Retina (tissue), 1 donor: ENCODE data around the gene SYNE2.
"Not testable (repeated sequence)": the region's sequence is repeated elsewhere in the genome, so short reads cannot be mapped to it uniquely, and the experiment has no call there.

Source experiments
- DNase-seq: peaks from one replicate; pipeline ENCODE4 v3.0.0-alpha.2; 2016

The SYNE2 gene, protein sequence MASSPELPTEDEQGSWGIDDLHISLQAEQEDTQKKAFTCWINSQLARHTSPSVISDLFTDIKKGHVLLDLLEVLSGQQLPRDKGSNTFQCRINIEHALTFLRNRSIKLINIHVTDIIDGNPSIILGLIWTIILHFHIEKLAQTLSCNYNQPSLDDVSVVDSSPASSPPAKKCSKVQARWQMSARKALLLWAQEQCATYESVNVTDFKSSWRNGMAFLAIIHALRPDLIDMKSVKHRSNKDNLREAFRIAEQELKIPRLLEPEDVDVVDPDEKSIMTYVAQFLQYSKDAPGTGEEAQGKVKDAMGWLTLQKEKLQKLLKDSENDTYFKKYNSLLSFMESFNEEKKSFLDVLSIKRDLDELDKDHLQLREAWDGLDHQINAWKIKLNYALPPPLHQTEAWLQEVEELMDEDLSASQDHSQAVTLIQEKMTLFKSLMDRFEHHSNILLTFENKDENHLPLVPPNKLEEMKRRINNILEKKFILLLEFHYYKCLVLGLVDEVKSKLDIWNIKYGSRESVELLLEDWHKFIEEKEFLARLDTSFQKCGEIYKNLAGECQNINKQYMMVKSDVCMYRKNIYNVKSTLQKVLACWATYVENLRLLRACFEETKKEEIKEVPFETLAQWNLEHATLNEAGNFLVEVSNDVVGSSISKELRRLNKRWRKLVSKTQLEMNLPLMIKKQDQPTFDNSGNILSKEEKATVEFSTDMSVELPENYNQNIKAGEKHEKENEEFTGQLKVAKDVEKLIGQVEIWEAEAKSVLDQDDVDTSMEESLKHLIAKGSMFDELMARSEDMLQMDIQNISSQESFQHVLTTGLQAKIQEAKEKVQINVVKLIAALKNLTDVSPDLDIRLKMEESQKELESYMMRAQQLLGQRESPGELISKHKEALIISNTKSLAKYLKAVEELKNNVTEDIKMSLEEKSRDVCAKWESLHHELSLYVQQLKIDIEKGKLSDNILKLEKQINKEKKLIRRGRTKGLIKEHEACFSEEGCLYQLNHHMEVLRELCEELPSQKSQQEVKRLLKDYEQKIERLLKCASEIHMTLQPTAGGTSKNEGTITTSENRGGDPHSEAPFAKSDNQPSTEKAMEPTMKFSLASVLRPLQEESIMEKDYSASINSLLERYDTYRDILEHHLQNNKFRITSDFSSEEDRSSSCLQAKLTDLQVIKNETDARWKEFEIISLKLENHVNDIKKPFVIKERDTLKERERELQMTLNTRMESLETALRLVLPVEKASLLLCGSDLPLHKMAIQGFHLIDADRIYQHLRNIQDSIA (N-terminal part only)

DNA sequence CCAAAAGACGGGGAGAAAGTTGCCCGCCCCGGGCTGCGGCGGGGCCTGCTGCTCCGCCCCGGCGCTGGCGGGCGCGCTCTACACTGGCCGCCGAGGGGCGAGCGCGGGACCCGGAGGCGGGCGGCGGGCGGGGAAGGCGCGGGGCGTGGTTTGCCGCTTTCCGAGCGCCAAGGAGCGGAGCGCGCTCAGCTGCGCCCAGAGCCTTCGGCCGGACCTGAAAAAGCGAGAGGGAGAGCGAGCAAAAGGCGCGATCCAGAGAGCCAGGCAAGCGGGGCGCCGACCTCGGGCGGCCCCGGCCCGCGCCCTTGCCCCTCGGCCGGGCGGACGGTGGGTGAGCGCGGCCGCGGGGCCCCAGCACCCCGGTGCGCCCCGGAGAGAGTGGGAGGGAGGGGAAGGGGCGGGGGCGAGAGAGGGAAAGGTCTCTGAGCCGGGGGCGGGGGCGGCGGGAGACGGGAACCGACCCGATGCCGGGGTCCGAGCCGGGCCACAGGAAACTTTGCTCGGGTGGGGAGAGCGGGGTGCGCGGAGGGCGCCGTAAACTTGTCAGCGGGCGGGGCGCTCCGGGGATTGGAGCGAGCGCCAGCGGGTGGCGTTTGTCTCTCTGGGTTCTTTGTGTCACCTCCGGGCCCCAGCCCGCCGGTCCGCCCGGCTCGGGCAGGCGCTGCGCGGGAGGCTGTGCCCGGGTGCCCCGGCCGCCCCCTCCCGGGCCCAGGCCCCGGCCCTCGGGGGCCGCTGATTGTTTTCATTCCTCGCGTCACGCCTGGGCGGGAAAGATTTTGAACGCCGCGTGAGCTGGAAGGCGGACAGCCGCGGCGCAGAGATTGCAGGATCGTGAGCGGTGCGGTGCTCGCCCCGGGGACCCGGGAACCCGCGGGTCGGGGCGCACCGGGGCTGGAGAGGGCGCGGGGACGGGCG is at the start of gene SYNE2:
TSS of gene SYNE2 (plus strand) at position 188 of the 915 bp plus-strand sequence. CDS start 56,145 bp downstream, outside the sequence.
- DNase-seq, result peak; percentile 90

DNA sequence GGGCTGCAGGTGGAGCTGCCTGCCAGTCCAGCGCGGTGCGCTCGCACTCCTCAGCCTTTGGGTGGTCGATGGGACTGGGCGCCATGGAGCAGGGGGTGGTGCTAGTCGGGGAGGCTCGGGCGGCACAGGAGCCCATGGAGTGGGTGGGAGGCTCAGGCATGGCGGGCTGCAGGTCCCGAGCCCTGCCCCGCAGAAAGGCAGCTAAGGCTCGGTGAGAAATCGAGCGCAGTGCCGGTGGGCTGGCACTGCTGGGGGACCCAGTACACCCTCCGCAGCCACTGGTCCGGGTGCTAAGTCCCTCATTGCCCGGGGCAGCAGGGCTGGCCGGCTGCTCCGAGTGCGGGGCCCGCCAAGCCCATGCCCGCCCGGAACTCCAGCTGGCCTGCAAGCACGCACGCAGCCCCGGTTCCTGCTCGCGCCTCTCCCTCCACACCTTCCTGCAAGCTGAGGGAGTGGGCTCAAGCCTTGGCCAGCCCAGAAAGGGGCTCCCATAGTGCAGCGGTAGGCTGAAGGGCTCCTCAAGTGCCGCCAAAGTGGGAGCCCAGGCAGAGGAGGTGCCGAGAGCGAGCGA is 49.5 kb upstream of the SYNE2 start:
- DNase-seq, result not testable (repeated sequence)

DNA sequence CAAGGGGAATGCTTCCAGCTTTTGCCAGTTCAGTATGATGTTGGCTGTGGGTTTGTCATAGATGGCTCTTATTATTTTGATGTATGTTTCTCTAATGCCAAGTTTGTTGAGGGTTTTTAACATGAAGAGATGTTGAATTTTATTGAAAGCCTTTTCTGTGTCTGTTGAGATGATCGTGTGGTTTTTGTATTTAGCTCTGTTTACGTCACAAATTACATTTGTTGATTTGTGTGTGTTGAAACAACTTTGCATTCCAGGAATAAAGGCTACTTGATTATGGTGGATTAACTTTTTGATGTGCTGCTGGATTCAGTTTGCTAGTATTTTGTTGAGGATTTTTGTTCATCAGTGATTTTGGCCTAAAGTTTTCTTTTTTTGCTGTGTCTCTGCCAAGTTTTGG is 46.7 kb upstream of the SYNE2 start:
- DNase-seq, result not testable (repeated sequence)

DNA sequence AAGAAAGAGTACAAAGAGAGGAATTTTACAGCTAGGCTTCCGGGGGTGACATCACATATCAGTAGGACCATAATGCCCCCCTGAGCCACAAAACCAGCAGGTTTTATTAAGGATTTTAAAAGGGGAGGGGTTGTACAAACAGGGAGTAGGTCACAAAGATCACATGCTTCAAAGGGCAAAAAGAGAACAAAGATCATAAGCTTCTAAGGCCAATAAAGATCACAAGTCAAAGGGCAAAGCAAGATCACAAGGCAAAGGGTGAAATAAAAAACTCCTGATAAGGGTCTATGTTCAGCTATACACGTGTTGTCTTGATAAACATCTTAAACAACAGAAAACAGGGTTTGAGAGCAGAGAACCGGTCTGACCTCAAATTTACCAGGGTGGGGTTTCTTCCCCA is 41.1 kb upstream of the SYNE2 start:
- DNase-seq, result not testable (repeated sequence)

DNA sequence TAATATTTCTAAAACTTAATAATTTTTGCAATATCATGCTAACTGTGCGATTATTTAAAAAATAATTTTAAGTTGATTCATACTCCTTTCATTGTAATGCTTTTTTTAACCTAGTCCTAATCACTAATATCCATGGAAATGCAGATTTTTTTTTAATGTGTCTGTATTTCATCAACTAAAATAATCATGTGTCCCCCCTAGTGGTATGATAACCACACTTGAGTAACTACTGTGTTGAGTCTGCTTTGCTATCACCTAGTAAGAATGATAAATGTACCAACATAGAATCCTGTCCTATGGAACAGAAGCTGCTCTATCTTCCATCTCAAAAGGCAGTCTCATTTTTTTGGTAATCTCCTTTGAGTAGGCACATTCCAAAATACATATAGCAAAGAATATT is 19.1 kb upstream of the SYNE2 start:
- DNase-seq, result no peak

DNA sequence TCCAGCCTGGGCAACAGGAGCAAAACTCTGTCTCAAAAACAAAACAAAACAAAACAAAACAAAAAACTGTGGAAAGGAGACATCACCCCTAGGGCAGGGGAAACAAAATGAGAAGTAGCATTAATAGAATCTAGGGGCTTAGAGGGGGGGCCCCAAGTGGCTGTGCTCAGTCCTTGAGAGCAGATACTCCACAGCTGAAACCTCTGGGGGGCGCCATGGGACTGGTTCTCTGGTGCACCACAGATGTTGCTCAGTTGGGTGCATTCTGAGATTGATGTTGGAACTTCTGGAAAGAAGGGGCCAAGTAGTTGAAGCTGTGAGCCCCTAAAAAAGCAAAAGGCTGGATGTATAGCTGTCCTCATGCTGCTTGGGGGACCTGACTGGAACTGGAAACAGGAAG is 11.8 kb upstream of the SYNE2 start:
- no peak for DNase-seq

DNA sequence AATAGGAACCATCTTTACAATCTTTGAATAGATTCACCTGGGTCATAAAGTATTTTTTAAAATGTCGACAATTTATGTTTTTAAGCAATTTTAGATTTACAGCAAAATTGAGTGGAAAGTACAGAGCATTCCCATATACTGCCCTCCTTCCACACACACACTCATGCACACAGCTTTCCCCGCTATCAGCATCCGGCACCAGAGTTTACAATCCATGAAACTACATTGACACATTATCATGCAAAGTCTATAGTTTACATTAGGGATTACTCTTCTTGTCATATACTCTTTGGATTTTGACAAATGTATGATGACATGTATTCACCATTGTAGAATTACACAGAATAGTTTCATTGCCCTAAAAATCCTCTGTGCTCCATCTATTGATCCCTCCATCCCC is 9.0 kb upstream of the SYNE2 start:
- no peak for DNase-seq

DNA sequence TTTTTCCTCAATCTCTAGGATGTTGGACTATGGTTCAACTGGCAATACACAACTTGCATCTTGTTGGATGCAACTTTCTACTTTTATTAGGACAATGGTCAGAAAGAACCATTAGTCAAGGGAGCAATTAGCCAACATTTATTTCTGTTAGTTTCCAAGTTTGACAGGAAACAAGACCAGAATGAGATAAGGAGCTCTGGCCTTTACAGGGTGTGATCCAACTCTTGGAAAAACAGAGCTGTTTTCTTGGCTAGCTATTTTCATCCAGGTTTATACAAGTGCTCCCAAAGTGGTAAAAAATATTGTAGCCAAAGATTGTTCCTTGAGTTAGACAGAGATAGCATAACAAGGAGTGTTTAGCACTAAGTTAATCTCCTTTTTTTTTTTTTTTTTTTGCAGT is 3.9 kb upstream of the SYNE2 start:
- no peak for DNase-seq

DNA sequence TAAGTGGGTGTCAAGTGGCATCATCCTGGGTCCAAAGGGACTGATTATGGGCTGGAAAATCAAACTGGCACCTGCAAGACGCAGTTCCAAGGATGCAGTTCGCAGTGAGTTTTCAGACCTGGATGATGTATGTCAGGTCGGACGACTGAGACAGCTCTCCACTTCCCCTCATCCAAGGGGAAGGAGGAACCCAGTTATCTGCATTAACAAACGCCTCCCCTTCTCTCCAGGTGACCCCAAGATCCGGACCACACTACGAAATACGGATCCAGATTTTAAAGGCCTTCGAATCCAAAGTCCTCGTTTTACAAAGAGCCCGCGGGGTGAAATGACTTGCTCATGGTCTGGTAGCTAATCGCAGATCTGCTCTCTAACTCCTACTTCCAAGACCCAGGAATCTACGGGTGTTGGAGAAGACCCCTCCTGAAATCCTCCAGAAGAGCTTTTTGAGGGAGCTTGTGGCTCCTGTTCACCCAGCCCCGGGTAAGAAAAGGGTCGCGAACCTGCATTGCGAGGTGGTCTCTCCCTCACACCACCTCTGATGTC is 460 bp upstream of the SYNE2 start:
- DNase-seq, result peak; percentile 88

DNA sequence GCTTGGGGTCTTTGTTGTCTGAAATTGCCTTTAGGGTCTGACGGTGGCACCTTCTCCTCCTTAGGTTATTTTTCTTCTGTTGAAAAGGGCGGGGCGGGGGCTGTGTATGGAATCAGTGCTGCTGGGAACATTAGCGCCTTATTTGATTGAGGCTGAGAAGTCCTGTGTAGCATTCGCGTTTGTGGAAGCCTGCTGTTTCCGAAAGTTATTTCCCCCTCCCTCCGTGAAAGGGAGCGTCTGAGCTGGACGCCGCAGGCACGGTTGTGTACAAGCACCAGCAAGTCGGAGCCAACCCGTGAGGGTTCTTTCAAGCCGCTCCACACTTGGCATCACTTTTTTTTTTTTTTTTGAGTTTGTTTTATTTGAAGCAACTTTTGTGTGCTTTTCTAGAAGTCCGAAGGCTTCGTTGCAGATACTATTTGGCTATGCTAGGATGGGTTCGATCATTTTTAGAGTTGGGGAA is 1.1 kb downstream of the SYNE2 start:
- DNase-seq, result peak; percentile 78

DNA sequence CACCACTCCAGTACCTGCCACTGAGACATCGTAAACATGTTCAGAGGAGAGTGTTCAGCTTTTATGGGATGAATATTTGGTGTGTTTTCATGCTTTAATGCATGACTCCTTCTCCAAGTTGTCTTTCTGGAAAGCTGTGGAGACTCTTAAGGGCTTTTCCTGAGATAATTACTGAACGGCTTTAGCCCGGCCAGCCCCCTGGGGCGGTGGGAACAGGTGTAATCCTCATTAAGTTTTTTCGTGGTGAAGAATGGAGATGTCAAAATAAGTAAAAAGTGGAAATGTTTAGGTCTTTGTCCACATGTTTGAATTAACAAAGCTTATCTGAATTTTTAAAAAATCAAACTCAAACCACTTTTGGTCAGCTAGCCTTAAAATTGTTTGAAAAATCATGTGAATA is 1.5 kb downstream of the SYNE2 start:
- no peak for DNase-seq

DNA sequence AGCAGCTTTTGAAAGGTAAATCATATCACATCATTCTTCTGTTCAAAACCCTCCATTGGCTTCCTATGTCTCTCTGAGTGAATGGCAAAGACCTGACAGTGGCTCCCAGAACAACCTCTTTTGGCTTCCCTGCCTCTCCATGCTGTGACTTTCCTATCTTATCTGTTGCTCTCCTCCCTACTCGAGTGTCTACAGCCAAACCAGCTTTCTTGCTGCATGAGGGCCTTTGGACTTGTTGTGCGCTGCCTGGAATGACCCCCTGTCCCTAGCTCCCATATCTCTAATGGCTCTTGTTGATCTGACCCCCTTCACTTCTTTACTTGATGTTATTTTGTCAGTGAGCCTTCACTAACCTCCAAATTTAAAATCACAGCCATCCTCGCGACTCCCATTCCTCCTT is 2.5 kb downstream of the SYNE2 start:
- no peak for DNase-seq

DNA sequence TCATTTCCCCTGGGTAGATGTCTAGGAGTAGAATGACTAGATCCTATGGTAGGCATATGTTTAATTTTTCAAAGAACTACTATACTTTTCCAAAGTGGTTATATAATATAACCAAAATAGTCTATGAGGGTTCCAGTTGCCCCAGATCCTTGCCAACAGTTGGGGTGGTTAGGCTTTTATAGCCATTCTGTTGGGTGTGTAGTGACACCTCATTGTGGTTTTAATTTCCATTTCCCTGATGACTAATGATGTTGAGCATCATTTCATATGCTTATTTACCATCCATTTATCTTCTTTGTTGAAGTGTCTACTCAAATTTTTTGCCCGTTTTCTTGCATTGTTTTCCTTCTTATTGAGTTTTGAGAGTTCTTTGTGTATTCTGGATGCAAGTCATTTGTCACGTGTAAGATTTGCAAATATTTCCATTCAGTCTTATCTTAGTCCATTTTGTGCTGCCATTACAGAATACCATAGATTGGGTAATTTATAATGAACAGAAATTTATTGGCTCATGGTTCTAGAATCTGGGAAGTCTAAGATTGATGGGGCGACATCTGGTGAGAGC is 4.7 kb downstream of the SYNE2 start:
- no peak for DNase-seq

DNA sequence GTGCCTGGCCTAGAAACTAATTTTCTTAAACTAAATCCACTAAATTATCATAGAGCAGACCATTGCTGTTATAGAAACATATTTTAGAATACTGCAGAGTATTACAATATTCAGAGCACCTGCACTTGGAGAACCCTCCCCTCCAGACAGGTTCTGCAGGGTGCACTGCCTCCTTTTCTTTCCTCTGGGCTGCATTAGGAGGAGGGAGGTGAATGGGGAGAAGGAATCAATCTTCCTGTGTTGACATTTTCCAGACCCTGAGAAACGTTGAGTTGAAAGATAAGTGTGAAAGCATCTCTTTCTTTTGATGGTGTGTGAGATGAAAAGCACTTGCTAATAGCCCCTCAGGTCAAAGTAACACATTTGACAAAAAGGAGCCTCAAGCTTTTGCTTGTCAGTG is 7.3 kb downstream of the SYNE2 start:
- DNase-seq, result no peak

DNA sequence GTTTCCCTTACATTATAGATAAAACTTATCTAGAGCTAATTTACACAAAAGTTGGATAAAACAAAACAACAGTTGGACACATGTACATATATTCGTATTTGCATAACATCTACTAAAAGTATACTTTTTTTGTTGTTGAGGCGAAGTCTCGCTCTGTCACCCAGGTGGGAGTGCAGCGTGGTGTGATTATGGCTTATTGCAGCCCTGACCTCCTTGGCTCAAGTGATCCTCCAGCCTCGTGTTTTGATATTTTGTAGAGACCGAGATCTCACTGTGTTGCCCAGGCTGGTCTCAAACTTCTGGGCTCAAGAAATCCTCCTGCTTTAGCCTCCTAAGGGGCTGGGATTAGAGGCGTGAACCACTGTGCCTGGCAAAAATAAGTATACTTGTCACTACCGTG is 9.4 kb downstream of the SYNE2 start:
- no peak for DNase-seq

DNA sequence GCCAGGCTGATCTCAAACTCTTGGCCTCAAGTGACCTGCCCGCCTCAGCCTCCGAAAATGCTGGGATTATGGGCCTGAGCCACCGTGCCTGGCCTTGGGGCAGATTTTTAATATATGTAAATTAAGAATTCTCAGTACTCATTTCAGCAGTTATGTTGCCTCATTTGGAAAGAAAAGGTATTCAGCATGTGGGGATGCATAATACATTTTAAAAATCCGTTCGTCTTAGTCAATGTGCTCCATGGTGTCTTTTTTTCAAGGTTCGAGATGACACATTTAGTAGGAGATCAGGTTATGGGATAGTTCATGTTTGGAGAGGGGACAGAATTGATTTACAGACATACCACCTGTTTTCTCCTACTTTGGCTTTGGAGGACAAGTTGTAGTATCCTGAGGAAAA is 10.2 kb downstream of the SYNE2 start:
- no peak for DNase-seq

DNA sequence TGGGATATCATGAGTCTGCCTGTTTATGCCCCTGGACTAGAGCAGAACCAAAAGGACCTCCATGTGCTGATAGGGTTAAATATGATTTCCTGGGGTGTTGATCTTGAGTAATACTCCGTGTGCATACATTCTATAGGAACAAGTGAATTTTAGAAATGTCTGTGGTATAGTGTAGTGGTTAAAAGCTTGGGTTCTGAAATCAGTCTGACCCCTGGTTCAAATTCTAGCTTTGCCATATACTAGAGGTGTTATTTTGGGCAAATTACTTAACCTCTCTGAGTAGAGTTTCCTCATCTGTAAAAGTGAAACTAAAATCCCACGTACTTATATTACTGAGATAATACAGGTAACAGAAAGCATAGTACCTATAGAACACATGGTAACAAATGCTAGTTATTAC is 12.0 kb downstream of the SYNE2 start:
- not testable (repeated sequence) for DNase-seq

DNA sequence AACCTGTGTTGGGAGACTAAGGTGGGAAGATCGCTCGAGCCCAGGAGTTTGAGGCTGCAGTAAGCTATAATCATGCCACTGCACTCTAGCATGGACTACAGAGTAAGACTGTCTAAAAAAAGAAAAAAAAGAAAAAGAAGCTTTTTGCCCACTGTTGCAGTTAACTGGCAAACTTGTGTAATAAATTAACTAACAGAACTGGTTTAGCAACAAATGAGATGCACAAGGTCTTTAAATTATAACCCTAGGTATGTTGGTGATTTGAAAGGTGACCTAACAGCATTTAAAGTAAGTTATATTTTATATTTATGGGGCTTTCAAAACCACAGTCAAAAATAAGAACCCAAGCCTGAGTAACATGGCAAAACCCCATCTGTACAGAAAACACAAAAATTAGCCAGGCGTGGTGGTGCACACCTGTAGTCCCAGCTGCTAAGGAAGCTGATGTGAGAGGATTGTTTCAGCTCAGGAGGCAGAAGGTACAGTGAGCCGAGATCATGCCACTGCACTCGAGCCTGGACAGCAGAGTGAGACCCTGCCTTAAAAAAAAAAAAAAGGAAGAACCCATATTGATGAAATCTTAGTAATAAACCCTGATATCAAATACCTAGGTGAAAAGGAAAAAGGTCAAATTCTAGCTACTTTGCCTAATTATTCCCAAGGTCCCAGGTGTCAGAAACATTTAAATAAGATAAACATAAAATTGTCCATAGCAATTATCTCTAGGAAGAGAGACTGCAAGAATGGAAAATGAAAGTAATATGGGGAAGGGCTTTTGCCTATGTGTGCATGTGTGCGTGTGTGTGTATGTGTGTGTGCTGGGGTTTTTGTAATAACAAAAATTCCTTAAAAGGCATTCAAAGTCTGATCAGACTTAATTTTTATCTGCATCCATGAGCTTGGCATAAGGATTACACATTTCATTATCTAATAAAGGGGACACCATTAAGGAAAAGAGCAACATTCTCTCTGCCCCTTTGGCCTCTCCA is 15.4 kb downstream of the SYNE2 start:
- no peak for DNase-seq

DNA sequence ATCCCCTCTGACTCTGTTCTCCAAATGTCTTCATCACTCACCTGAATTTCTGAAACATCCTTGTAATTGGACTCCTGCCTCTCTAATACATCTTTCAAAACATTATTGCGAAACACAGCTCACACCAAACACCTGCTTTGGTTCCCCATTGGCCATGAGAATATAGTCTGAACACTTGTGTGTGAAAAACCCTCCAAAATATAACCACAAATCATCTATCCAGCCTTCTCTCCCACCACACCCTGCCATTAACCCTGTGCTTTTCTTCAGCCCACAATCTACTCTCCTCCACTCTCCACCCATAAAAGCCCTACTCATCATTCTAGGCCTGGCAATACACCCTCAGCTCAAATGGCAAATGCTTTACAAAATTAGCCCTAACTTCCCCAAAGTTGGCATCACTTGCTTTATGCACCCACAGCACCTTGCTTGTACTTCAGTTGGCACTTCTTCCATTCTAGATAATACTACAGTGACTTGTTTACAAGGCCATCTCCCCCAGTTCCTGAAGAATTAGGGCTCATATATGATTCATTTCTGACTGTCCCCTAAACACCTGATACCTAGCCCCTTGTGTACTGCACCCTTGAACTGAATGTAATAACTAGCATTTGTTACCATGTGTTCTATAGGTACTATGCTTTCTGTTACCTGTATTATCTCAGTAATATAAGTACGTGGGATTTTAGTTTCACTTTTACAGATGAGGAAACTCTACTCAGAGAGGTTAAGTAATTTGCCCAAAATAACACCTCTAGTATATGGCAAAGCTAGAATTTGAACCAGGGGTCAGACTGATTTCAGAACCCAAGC is 17.3 kb downstream of the SYNE2 start:
- not testable (repeated sequence) for DNase-seq
